Retinal pigment epithelial cell (primary cell): ENCODE data around the gene SHLD1.

Experiments
- DNase-seq: peaks from one replicate; pipeline ENCODE4 v3.0.0-alpha.2; 2010; ENCODE audit warnings: low read depth
- H3K4me3 ChIP-seq: 2 replicates; pipeline ENCODE4 v1.5.1; 2011; ENCODE audit warnings: mild to moderate bottlenecking, low read length, control low read depth, moderate library complexity
- CTCF ChIP-seq: conservative IDR thresholded peaks from 2 replicates; pipeline ENCODE4 v1.5.1; 2011; ENCODE audit warnings: low read depth, low read length, control low read depth, inconsistent platforms

The SHLD1 gene

GRCh38 chr20:5890773-5891441, 140.7 kb downstream of the SHLD1 start:
- no peak for DNase-seq
- TF ChIP-seq CTCF = no peak
- H3K4me3 ChIP-seq = no peak overlapping the region

- no peak for DNase-seq
- H3K4me3 ChIP-seq = no peak overlapping the region
- no peak for TF ChIP-seq CTCF
These were observed 142.9 kb downstream of the SHLD1 start for GRCh38 chr20:5893052-5893451.

- no peak for TF ChIP-seq CTCF
- no peak for DNase-seq
These were observed 143.4 kb downstream of the SHLD1 start for GRCh38 chr20:5893621-5894020.

GRCh38 chr20:5895626-5896025, 145.4 kb downstream of the SHLD1 start:
- no peak for TF ChIP-seq CTCF
- no peak overlapping the region for H3K4me3 ChIP-seq
- DNase-seq = no peak

More at GRCh38 chr20:5893621-5894020, 143.4 kb downstream of the SHLD1 start:
- H3K4me3 ChIP-seq = no peak overlapping the region

- TF ChIP-seq CTCF = no peak
- no peak for DNase-seq
- no peak overlapping the region for H3K4me3 ChIP-seq
These were observed 149.2 kb downstream of the SHLD1 start for GRCh38 chr20:5899444-5899843.

- no peak for DNase-seq
- TF ChIP-seq CTCF = no peak
- no peak overlapping the region for H3K4me3 ChIP-seq
These were observed 150.7 kb downstream of the SHLD1 start for GRCh38 chr20:5900908-5901307.

GRCh38 chr20:5908981-5909380, 158.8 kb downstream of the SHLD1 start:
- no peak for DNase-seq

More at GRCh38 chr20:5908981-5909380, 158.8 kb downstream of the SHLD1 start:
- TF ChIP-seq CTCF = no peak
- no peak overlapping the region for H3K4me3 ChIP-seq
